ENCODE results near the gene CD7. TPM values are rescaled to one million over a fixed set of nuclear protein-coding genes. Genes with fewer than 3 reads are reported as not detected.

CD7 gene
- total RNA-seq, 3 donors from 2014 or later: 10.0 to 12.8 (median 12.3) TPM

- Histone ChIP-seq H3K36me3 (ENCODE audit: low read depth) (no peaks in the 10 kb centered on the region), H3K9me3 (no peaks in the 10 kb centered on the region), H3K4me3 (no peak overlapping the region), H3K4me1 (ENCODE audit: low read depth) (peaks cover 4% of the 10 kb centered on the region)
- ATAC-seq (peak; percentile 87), DNase-seq (peak in 1 of 3 donors; percentile 66)
- no peak for TF ChIP-seq CTCF (IDR thresholded peaks at IDR 0.05)
- intact Hi-C loops (cut with DNase I, micrococcal nuclease): no loop called here
Measured at GRCh38 chr17:82309656-82310570, 7.5 kb downstream of the CD7 start.

DNA sequence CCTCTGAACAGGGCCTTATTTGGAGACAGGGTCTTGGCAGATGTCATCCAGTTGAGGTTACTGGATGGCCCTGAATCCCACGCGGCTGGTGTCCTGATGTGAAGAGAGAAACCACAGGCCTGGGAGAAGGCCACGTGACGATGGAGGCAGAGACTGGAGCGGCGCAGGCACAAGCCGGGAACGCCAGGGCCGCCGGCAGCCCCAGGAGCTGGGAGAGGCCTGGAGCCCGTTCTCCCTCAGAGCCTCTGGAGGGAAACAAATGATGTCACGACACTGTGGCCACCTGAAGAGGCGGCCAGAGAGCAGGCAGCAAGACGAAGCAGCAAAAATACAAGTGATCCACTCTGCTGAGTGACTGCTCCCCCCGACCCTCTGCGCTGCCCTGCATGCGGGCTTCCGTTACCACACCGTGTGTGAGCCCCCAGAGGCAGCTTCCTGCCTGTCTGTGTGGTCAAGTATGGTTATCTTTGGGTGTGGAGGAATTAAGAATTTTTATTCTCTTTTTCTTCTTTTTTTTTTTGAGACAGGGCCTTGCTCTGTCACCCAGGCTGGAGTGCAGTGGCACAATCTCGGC lies 11.6 kb downstream of the CD7 start:
- DNase-seq (no peak), ATAC-seq (no peak)
- H3K9me3 ChIP-seq: no peaks in the 10 kb centered on the region
- intact Hi-C loops (cut with DNase I, micrococcal nuclease): no loop called here
- no peak for TF ChIP-seq CTCF (IDR thresholded peaks at IDR 0.05)
- H3K36me3 ChIP-seq (ENCODE audit: low read depth): no peaks in the 10 kb centered on the region
- no peak overlapping the region for H3K4me3 ChIP-seq
- peaks cover 7% of the 10 kb centered on the region for H3K4me1 ChIP-seq (ENCODE audit: low read depth)

DNA sequence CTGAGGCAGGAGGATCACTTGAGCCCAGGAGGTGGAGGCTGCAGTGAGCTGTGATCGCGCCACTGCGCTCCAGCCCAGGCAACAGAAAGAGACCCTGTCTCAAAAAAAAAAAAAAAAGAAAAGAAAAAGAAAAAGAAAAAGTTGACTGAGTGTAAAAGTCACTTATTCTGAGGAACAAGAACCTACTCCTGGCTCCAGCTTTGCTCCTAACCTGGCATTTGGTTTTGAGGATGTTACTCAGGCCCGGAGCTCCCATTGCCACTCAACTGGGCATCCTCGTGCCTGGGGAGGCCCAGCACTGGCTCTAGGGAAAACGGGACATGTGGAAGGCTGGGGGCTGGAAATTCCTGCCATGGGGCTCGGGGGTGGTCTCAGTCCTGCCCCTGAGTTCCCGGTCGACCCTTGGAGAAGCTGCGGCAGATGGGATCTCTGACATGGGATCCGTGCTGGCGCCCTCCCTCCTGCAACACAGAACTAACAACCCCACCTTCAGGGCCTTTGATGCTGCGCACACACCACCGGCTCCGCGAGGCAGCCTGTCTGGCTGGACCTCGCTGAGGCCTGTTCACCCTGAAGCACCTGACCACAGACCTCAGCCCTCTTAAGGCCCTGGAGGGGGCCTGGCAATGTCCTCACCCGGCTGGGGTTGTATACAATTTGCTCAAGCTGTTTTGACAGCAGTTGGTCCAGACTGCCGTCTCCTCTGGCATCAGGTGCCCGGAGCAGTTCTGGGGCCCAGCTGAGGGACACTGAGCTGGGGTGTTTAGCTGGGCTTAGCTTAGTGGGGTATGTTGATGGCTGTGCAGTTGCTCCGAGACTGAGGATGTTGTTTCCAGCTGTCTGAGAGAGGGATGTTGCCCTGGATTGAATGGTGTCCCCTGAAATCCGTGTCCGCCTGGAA lies 12.3 kb downstream of the CD7 start:
- Histone ChIP-seq H3K4me1 (ENCODE audit: low read depth) (peaks cover 10% of the 10 kb centered on the region), H3K9me3 (no peaks in the 10 kb centered on the region), H3K36me3 (ENCODE audit: low read depth) (no peaks in the 10 kb centered on the region), H3K4me3 (no peak overlapping the region)
- intact Hi-C loops (cut with DNase I, micrococcal nuclease): no loop called here
- no peak for TF ChIP-seq CTCF (IDR thresholded peaks at IDR 0.05)
- DNase-seq: peak in 1 of 3 donors; percentile 26
- ATAC-seq: no peak

DNA sequence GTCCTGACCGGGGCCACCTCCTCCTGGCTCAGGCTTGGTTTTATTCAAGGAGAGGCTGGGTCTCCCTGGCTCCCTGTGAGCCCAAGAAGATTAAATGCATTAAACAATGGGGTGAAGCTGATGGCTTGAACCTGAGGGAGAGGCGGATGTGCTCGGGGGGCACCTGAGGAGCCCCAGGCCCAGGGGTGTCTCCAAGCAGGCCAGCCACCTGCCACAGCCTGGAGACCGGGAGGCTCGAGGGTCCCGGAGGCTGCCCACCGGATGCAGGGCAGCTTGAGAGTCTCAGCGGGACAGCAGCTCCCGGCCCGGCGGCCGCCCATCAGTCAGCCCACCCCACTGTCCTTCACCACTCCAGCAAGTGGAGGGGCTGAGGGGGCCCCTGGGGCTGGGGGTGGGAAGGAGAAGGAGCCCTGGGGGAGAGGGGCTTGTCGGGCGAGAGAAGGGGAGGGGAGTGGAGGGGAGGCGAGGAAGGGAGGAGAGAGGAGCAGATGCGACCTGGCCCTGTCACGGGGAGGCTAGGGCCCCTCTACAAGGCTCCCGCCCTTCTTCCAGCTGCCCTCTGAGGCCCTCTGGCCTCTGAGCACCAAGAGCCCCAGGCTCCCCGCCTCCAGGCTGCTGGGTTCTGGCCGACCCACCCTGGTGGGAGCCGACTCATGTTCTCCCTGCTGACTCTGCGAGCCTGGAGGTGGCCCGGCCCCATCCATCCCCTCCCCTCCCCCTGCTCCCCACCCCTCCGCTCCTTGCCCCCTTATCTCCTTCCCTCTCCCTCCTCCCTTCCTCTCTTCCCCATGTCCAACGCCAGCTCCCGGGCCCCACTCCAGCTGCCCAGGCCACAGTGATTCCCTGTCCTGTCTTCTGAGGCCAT lies 13.2 kb downstream of the CD7 start:
- Histone ChIP-seq H3K9me3 (no peaks in the 10 kb centered on the region), H3K36me3 (ENCODE audit: low read depth) (no peaks in the 10 kb centered on the region), H3K4me1 (ENCODE audit: low read depth) (peaks cover 6% of the 10 kb centered on the region), H3K4me3 (no peak overlapping the region)
- TF ChIP-seq CTCF (IDR thresholded peaks at IDR 0.05): no peak
- DNase-seq (peak in 1 of 3 donors; percentile 33), ATAC-seq (no peak)
- intact Hi-C loops (cut with DNase I, micrococcal nuclease): no loop called here

All from mucosa of descending colon (tissue), 3 donors.